ENCODE data around the gene MCFD2.

GRCh38 chr2:46923041-46923528 lies 7.5 kb upstream of the MCFD2 start:
- TF ChIP-seq POLR2A (IDR thresholded peaks at IDR 0.05; ENCODE audit: low read length) (no peak), GATA1 (IDR thresholded peaks at IDR 0.05; ENCODE audit: low read depth, low read length) (no peak)
